ENCODE results near the gene PRIMA1. TPM values are rescaled to one million over a fixed set of nuclear protein-coding genes. Genes with fewer than 3 reads are reported as not detected.
A peak's percentile ranks its signal among the peaks of the same experiment; 100 is the strongest.

PRIMA1 gene
- total RNA-seq, 1 donor from 2014 or later: 0.48 TPM

DNA sequence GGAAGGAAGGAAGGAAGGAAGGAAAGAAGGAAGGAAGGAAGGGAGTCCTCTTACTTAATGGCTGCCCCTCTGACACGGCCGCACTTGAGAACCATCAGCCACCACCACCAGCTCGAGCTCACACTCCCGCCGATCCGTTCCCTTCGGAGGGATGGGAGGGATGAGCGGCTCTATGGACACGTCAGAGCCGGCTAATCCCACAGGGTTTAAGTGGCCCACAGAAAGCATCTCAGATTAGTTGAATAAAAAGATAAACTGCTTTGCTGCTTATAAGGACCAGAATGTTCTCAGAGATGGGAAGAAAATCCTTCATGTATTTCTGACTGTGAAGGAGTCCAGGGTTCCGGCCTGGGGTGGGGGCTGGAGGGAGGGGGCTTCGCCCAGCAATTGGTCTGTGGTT is 31.1 kb downstream of the PRIMA1 start:
- peak; percentile 91 for DNase-seq (ENCODE audit: low spot score)

DNA sequence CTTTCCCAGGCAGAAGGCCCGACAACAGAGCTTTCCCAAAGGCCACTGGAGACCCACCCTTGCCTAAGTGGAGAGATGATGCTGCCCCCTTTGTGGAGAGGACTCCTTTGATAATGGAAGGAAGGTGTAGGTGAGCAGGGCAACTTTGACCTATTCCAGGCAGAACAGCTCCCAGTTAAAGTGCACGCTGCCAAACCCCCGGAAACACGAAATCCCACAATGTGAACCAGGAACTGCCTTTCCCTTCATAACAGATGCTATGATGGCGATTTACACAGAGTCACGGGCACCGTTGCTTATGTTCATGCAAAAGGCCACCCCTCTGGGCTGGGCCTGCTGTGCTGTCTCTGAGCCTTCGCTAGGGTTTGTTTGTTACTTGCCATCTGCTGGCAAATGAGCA is 34.6 kb downstream of the PRIMA1 start:
- DNase-seq (ENCODE audit: low spot score): no peak

DNA sequence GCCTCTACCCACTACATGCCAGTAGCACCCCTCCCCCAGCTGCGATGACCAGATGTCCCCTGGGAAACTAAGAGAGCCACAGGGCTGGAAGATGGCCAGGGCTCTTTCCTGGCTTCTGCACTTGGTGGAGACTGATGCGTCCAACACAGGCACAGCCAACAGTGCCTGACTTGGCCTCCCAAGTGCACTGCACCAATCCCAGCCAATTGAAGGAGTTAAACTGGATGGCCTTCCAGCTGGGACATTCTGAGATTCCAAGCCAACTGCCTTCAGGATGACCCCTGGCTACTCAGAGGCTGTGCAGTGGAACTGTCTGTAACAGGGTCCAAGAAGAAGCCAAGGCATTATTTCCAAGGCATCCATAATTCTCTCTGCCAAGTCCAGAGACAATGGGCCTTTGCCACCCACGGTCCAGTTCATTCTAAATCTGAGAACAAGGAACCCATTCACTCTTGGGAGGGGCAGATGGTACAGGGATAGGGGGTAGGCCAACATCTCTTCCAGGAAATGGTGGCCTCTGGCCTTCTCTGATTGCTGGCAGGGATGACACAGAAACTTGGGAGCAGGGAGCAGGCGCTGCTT is 35.2 kb downstream of the PRIMA1 start:
- no peak for DNase-seq (ENCODE audit: low spot score)

DNA sequence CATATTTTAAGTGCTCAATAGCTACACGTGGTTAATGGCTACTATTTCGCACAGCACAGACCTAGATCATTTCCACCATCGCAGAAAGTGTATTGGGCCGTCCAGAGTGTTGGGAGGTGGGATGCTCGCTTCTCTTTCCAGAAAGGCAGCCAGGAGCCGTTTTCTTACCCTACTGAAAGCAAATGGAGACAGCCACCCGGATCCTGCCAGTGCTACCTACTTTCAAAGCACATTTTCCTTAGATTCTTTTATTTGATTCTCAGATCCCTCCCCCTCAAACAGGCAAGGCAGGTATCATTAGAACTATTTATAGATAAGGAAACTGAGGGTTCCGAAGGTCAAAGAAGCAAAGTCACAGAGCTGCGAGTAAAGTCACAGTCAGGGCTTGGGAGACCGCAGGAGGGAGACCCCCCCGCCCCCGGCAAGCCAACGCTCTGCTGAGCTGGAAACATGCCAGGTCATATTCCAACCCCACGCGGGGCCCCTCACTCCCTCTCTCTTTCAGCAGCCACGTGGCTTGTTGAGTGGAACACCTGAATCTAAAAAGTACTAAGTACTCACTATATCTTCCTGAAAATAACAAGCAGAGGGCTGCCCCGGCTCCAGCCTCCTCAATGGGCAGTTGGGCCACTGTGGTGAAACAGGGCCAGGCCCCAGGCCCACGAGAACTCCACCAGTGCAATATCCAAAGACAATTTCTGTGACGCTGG is 36.2 kb downstream of the PRIMA1 start:
- DNase-seq (ENCODE audit: low spot score): no peak

DNA sequence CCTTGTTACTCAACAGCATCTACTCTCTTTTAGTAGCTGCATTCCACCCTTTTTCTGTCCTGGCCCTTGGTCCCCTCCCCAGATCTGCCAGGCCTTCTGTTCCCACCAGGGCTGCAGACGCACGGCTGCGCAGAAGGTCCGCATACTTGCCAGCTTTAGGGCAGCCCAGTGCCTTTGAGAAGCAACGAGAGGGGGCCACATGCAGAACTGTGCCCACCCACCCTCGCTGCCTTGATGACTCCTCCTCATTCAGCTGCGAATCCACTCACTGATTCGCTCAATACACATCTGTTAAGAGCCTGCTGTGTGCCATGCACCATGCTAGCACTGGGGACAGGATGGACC is 39.2 kb downstream of the PRIMA1 start:
- no peak for DNase-seq (ENCODE audit: low spot score)

DNA sequence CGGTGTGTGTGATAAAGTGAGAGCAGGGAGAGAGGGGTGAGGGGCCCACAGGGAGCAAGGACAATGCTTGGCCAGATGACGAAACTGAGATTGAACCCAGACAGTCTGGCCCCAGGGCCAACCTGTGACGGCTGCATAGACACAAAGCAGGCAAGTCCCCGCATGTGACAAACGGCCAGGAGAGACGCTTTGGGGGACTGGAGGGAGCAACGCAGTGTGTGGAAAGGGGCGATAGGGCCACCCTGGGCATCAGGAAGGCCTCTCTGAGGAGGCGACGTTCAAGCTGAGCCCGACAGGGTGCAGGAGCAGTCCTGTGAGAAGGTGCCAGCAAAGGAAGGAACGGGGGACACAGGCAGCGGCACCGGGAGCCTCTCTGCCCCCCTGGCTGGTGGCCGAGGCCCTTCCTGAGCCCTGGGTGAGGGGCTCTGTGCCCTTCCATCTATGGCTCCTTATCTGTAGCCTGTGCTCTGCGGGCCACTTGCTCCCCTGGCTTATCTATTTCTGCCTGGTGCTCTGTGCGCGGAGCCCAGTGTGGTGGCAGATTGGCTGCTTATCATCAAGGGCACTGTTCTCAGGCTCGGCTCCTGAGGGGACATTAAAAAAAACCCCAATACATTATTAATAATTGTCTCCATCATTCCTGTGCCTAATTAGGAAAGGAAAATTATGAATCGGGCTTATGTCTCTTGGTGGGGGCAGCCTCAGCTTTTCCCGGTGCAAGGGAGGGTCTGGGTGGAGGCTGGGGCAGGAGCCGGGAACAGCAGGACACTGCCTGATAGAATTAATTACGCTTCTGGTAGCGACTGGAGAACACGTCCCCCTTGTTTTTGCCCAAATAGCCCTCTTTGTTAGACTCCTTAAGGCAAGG is 39.8 kb downstream of the PRIMA1 start:
- peak; percentile 29 for DNase-seq (ENCODE audit: low spot score)

DNA sequence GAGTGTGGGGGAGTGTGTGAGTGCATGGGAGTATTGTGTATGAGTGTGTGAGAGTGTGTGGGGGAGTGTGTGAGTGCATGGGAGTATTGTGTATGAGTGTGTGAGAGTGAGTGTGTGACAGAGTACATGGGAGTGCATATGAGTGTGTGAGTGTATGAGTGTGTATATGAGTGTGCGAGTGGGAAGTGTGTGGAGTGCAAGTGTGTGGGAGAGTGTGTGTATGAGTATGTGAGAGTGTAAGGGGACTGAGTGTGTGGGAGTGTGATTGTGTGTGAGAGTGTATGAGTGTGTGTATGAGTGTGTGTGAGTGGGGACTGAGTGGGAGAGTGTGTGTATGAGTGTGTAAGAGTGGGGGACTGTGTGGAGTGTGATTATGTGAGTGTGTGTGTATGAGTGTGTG is 40.7 kb downstream of the PRIMA1 start:
- no peak for DNase-seq (ENCODE audit: low spot score)

DNA sequence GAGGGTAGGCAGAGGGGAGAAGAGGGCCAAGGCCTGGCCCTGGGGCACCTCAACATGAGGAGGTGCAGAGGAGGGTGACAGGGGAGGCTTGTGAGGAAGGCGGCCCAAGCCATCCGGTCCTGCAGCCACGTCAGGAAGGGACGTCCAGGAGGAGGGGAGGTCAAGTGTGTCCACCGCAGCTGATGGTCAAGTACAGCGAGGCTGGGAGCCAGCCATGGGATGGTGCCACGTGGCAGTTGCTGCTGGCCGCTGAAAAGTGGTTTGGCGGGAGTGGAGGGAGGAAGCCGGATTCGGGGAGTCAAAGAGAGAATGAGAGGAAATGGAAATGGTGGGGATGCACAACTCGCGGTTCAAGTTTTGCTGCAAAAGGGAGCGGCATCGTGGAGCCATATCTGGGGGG is 41.2 kb downstream of the PRIMA1 start:
- DNase-seq (ENCODE audit: low spot score): no peak

DNA sequence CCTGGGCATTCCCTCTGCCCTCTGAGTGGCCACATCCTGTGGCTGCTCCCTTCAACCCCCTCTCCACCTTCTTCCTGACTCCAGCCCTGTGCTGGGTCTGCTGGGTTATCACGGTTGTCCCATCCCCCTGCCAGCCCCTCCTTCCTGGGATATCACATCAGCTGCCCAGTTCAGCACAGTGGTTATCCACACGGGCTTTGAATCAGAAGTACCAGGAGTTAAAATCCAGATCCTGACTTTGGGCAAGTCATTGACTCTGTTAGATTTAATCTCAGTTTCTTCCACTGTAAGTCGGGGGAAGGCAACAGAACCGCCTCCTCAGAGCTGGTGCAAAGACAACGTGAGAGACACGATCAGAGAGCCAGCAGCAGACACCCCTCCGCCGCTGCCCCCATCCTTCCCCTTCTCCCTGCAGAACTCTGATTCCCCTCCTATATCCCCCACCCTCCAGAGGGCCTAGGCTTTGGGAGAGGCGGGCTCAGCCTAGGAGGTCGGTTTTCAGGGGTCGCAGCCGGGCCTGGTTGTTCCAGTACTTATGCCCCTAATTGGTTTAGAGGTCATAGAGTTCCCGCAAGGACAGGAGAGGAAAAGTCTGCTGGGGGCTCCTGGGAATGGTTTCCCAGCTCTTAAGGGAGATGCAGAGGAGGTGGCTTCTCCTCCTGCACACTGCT is 42.5 kb downstream of the PRIMA1 start:
- DNase-seq (ENCODE audit: low spot score): peak; percentile 38

DNA sequence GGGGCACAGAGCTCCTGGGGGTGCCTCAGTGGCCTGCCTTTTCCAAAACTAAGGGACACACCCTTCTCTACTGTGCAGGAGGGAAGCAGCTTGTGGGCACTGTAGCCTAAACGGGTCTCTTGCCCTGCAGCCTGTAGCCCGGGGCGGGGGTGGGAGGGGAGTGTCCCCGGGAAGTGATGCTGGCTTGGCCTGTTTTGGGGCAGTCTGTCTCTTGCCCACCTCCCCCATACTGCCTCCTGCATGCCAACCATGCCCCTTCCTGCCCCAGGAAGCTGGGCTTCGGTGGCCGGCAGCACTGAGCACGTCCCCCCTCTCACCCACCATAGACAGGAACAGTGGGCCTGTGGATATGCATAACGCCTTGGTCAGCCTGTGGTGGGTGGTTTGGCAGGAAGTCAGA is 43.4 kb downstream of the PRIMA1 start:
- no peak for DNase-seq (ENCODE audit: low spot score)

DNA sequence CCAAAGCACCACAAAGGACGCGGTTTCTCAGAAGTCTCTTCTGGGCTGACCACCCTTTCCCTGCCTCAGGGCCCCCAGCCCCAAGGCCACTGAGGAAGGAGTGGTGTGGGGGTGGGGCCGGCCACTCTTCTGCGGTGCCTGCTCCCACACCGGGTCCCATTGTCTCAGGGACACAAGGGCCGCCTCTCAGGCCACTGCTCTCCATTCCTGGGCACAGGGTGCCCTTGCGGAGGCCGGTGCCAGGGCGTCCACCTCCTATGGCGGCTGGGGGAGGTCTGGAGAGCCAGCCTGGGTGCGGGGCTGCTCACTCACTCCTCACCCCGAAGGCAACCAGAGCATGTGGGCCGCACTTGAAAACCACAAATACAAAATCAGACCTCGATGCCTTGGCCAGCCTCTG is 44.1 kb downstream of the PRIMA1 start:
- no peak for DNase-seq (ENCODE audit: low spot score)

DNA sequence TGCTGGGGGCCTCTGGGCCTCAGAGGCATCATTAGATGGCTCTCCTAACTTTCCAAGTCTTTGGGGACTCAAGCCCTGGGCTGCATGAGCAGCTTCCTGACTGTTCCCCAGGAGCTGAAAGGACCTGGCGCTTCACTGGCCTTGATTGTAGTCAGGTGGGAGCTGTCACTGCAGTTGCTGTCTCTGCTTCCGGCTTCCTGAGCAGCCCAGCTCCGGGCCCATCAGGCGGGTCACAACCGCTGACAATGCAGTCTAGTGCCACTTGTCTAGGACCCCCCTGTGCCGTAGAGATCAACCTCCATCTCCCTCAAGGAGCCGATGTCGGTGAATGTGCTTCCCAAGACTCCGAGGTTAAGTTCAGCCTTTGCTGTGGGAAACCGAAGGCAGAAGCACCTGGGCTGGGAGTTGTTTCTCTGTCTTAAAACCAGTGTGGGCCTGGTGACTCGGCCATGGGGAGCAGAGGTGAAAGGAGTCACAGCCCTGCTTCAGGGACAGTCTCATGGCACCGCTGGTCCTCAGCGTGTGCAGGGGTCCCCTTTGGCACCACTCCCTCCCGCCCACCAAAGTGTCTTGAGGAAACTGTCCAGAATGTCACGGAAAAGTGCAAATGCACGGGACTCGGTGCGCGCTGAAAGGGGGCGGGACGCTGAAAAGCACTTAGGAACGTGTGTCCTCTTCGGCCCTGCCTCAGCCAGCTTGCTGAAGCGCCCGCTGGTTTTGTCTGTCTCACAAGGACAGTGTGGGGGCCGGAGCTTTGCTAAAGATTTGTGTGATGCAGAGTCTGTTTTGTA is 44.8 kb downstream of the PRIMA1 start:
- no peak for DNase-seq (ENCODE audit: low spot score)

DNA sequence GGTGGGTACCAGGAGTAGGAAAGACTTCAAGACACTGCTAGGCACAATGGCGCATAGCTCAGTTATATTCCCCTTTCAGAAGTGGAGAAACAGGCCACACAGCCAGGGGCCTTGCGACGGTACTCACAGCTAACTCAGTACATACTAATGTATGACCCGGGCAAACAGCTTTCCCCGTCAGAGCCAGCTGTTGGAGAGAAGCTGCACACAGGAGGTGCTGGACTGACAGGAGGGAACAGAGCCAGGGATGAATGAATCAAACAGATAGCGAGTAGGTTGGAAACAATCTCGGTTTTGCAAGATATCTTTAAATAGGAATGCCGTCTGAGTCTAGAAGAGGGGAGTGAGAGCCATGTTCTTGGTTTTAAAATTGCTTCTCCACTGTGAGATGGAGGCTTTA is 45.5 kb downstream of the PRIMA1 start:
- DNase-seq (ENCODE audit: low spot score): peak; percentile 94

DNA sequence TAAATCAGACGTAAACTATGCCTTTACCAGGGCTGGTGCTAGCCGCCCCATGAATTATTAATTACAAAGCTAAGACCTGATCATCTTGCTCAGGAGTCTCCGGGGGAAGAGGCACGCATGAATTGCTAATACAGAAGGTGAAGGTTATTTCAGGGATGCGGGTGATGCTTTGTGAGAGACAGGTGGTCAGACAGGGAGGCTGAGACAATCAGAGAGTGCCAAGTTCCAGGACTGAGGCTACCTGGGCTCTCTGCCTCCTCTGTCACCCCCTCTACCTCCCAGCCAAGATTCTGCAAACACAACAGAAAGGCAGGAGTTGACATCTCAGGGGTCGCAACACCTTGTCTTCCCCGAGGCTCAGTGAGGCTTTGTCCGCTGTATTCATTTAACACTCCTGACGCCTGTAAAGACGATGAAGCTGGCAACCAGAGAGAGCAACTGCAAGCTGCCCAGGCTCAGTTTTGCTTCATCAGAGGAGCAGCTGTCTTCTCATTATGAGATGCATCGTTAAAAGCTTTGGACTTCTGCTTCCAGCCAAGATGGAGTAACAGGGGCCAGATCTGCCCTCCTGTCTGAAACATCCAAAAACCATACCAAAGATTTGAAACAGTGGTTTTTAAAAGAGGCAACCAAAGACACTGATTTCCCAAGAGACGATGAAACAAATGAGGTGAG is 46.6 kb downstream of the PRIMA1 start:
- DNase-seq (ENCODE audit: low spot score): no peak

DNA sequence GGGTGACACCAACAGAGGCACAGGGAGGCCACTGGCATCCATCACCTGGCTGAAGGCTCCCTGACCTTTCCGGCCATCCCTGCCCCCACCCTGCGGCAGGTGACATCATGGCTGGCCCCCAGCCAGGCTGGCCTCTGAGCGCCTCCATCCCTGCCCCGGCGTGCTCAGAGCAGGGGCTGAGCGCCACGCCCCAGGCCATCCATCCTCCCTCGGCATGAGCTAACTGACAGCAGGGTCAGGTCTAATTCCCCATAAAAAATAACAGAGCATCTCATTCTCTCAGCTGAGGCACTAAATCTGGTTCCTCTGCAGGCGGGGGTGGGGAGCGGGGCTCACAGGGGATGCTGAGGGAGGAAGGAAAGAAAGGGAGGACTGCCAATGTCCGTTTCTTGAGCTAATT is 50.7 kb downstream of the PRIMA1 start:
- DNase-seq (ENCODE audit: low spot score): peak; percentile 82

DNA sequence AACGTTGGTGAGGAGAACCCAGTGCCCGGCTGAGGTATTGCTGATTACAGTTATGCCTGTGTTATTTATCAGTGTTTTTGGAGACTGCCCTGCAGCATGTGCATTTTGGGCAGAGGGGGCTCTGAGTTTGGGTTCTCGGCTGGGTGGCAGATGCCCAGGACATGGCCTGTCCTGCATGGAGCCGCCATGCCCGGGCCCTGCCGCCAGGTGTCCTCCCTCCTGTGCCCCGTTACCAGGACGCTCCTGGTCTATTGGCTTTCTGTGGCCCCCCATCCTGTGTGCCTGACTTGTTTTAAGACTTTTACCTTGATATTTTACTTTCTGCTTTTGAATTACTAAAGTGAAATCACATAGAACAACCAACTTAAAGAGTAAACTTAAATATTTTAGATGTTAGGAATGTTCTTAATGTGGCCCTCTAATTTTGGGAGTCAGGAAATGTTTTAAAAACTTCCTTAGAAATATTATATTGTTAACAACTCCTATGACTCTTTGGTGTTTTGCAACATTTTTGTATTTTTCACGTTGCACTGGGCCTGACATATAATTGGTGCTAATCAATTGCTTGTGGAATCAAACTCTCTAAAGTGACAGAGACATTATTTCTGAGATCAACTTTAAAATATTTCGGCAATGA is 51.8 kb downstream of the PRIMA1 start:
- DNase-seq (ENCODE audit: low spot score): no peak

DNA sequence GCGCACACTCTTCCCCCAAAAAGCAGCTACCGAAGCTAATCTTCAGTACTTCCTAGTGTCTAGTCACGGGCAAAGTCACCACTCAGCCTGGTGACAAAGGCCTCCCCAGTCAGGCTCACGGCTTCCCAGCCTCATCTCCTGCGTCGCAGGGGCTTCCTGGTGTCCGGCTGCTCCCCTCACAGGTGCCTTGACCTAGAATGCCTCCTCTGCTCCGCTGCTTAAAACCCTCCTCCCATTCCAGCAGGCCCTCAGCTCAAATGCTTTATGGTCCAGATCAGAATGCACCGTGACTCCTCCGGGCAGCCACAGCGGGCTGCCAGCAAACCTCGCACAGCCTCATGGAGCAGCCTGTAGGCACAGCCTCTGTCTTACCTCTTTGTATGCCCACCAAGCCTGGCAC is 53.1 kb downstream of the PRIMA1 start:
- no peak for DNase-seq (ENCODE audit: low spot score)

DNA sequence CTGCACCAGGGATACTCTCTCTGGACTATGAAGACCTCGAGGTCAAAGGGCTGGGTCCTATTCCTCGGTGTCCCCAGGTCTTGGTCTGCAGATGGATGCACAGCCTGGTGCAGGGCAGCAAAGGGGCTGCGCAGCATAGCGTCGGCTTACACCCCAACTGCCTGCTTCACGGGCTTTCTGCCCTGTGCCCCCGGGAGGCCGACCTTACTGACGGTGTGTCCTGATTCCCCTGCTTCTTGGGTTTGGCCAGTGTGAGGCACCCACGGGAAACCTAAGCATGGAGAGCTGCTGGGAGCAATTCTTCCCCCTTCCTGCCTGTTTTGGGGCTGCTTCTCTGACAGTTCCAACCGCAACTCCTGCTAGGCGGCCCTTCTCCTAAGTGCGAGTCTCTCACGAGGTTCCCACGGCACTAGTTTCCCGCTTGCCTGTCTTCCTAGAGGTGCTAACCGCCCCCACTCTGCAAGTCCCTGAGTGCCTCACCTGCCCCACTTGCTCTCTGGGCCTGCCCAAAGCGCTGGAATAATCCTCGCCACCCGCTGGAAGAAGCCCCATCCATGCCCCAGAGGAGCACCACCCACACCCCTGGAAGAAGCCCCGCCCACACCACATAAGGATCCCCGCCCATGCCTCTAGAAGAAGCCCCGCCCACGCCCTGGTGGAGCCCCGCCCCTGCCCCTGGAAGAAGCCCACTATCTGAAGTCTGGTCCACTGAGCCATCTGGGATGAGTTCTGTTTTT is 54.0 kb downstream of the PRIMA1 start:
- no peak for DNase-seq (ENCODE audit: low spot score)

DNA sequence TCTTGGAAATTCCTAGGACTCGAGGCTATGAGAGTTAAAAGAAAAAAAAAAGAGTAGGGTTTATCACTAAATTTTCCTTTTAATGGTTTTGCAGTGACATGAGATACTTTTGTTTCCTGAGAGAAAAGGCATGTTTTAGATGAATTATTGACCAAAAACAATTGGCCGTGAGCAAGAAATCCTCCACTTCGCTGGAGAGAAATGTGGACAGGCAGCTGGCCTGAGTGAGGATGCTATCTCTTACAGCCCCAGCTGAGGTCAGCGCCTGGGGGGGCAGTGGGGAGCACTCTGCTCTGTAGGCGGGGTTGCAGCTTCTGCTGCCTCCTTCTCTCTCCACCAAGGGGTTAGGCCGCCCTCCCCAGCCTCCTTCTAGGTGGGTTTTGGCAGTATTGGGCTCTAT is 54.7 kb downstream of the PRIMA1 start:
- DNase-seq (ENCODE audit: low spot score): peak; percentile 25

DNA sequence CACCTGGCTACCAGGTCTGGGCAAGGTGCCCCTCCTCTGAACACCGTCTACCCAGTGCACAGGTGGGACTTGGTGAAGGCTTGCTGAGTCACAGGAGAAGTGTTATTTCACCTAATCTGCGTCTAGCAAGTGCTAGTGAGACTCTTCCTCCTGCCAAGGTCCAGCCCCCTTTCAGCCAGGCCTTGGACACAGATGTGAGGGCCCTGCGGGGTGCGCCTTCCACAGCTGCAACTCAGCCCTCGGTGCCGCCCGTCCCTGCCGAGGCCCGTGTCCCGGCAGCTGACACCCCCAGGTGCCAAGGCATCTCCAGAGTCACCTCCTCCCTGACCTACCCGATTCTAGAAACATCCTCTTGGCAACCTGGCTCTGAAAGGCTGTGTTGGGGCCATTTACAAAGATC is 55.1 kb downstream of the PRIMA1 start:
- DNase-seq (ENCODE audit: low spot score): no peak
